ENCODE measurements around the gene ZFP36. TPM values are rescaled to one million over a fixed set of nuclear protein-coding genes. Genes with fewer than 3 reads are reported as not detected.

ZFP36 gene
- total and polyA plus RNA-seq, 2 donors (not counting 1 experiment from before 2014, with no cell fraction given), result 5.6 to 11.4 TPM

DNA sequence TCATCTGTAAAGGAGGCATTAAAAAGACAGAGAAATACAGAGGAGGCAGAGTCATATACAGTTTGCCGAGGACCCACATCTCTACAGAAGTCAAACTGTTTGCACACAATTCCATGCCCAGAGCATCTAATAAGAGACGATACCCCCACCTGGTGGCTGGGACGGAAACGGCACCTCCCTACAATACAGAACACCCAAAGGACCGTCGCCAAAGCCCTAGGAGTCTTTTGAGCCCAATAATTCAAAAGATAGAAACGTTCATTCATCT, 5.1 kb downstream of the ZFP36 start:
- H2AFZ ChIP-seq (ENCODE audit: low read length), result no peak overlapping the region
- H3K9ac ChIP-seq (ENCODE audit: insufficient read depth, low read length), result no peak overlapping the region
- no peaks in the 10 kb centered on the region for H3K9me3 ChIP-seq (ENCODE audit: control insufficient read depth, insufficient read depth, low read depth, low read length)
- TF ChIP-seq, protein P1, sequence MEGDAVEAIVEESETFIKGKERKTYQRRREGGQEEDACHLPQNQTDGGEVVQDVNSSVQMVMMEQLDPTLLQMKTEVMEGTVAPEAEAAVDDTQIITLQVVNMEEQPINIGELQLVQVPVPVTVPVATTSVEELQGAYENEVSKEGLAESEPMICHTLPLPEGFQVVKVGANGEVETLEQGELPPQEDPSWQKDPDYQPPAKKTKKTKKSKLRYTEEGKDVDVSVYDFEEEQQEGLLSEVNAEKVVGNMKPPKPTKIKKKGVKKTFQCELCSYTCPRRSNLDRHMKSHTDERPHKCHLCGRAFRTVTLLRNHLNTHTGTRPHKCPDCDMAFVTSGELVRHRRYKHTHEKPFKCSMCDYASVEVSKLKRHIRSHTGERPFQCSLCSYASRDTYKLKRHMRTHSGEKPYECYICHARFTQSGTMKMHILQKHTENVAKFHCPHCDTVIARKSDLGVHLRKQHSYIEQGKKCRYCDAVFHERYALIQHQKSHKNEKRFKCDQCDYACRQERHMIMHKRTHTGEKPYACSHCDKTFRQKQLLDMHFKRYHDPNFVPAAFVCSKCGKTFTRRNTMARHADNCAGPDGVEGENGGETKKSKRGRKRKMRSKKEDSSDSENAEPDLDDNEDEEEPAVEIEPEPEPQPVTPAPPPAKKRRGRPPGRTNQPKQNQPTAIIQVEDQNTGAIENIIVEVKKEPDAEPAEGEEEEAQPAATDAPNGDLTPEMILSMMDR (conservative IDR thresholded peaks at IDR 0.05 in 1 of 2, IDR thresholded peaks at IDR 0.05 in 1 of 2; ENCODE audit: low read depth in 1 of 2, low read length in 2 of 2), result peak; percentile 85 to 91
- TF ChIP-seq EZH2 (IDR thresholded peaks at IDR 0.05; ENCODE audit: low read length, missing control alignments), result no peak
- H3K4me2 ChIP-seq (ENCODE audit: extremely low read depth, insufficient read depth, low read length), result peak overlapping the region; percentile 70
- H3K27ac ChIP-seq (ENCODE audit: insufficient read depth, low read length), result peak overlapping the region; percentile 97
- H3K27me3 ChIP-seq (ENCODE audit: control insufficient read depth, insufficient read depth, low read length), result no peaks in the 10 kb centered on the region
- peaks cover 48% of the 10 kb centered on the region for H3K79me2 ChIP-seq (ENCODE audit: control insufficient read depth, insufficient read depth, low read length)
- H4K20me1 ChIP-seq (ENCODE audit: control insufficient read depth, extremely low read depth, insufficient read depth, low read length), result peaks cover 6% of the 10 kb centered on the region
- peaks cover 15% of the 10 kb centered on the region for H3K4me1 ChIP-seq (ENCODE audit: control insufficient read depth, extremely low read depth, insufficient read depth, low read length)
- H3K4me3 ChIP-seq (replicated peaks in 1 of 4; ENCODE audit: control extremely low read depth in 1 of 4, insufficient read depth in 1 of 4, low read depth in 3 of 4, low read length in 4 of 4), result peak overlapping the region in 2 of 4 experiments; percentile 47 to 98
- H3K36me3 ChIP-seq (ENCODE audit: control insufficient read depth, insufficient read depth, low read length), result peaks cover 18% of the 10 kb centered on the region
- DNase-seq (ENCODE audit: low read depth in 2 of 2), result peak; percentile 82 to 96

GRCh38 chr19:39412100-39412866, 5.6 kb downstream of the ZFP36 start, which contains the start of gene PLEKHG2:
PLEKHG2 (plus strand) TSS chr19:39412669; CDS start chr19:39414087, 1,418 bp downstream.
- H3K4me3 ChIP-seq (replicated peaks in 1 of 4; ENCODE audit: control extremely low read depth in 1 of 4, insufficient read depth in 1 of 4, low read depth in 3 of 4, low read length in 4 of 4), result peak within 1 kb of the TSS; percentile 81 to 98 (median 86)
- peak within 1 kb of the TSS; percentile 74 for H3K9ac ChIP-seq (ENCODE audit: insufficient read depth, low read length)
- H3K4me2 ChIP-seq (ENCODE audit: extremely low read depth, insufficient read depth, low read length), result peak within 1 kb of the TSS; percentile 86
- peaks cover 19% of the 10 kb centered on the region for H3K36me3 ChIP-seq (ENCODE audit: control insufficient read depth, insufficient read depth, low read length)
- TF ChIP-seq, protein P1 (conservative IDR thresholded peaks at IDR 0.05 in 1 of 2, IDR thresholded peaks at IDR 0.05 in 1 of 2; ENCODE audit: low read depth in 1 of 2, low read length in 2 of 2), result peak; percentile 66 to 67
- TF ChIP-seq EZH2 (IDR thresholded peaks at IDR 0.05; ENCODE audit: low read length, missing control alignments), result no peak
- peaks cover 15% of the 10 kb centered on the region for H3K4me1 ChIP-seq (ENCODE audit: control insufficient read depth, extremely low read depth, insufficient read depth, low read length)
- no peaks in the 10 kb centered on the region for H3K9me3 ChIP-seq (ENCODE audit: control insufficient read depth, insufficient read depth, low read depth, low read length)
- peak; percentile 99 to 100 for DNase-seq (ENCODE audit: low read depth in 2 of 2)
- H3K79me2 ChIP-seq (ENCODE audit: control insufficient read depth, insufficient read depth, low read length), result peaks cover 43% of the 10 kb centered on the region
- no peaks in the 10 kb centered on the region for H3K27me3 ChIP-seq (ENCODE audit: control insufficient read depth, insufficient read depth, low read length)
- H3K27ac ChIP-seq (ENCODE audit: insufficient read depth, low read length), result peak within 1 kb of the TSS; percentile 97
- H4K20me1 ChIP-seq (ENCODE audit: control insufficient read depth, extremely low read depth, insufficient read depth, low read length), result peaks cover 6% of the 10 kb centered on the region
- H2AFZ ChIP-seq (ENCODE audit: low read length), result no peak within 1 kb of the TSS

- H4K20me1 ChIP-seq (ENCODE audit: control insufficient read depth, extremely low read depth, insufficient read depth, low read length), result peaks cover 5% of the 10 kb centered on the region
- no peaks in the 10 kb centered on the region for H3K27me3 ChIP-seq (ENCODE audit: control insufficient read depth, insufficient read depth, low read length)
- H3K9ac ChIP-seq (ENCODE audit: insufficient read depth, low read length), result peak overlapping the region; percentile 74
- peak overlapping the region; percentile 73 for H3K4me2 ChIP-seq (ENCODE audit: extremely low read depth, insufficient read depth, low read length)
- H3K4me3 ChIP-seq (replicated peaks in 1 of 4; ENCODE audit: control extremely low read depth in 1 of 4, insufficient read depth in 1 of 4, low read depth in 3 of 4, low read length in 4 of 4), result peak overlapping the region; percentile 81 to 98 (median 86)
- no peaks in the 10 kb centered on the region for H3K9me3 ChIP-seq (ENCODE audit: control insufficient read depth, insufficient read depth, low read depth, low read length)
- peaks cover 15% of the 10 kb centered on the region for H3K4me1 ChIP-seq (ENCODE audit: control insufficient read depth, extremely low read depth, insufficient read depth, low read length)
- peaks cover 18% of the 10 kb centered on the region for H3K36me3 ChIP-seq (ENCODE audit: control insufficient read depth, insufficient read depth, low read length)
- no peak for DNase-seq (ENCODE audit: low read depth in 2 of 2)
- no peak overlapping the region for H2AFZ ChIP-seq (ENCODE audit: low read length)
- H3K79me2 ChIP-seq (ENCODE audit: control insufficient read depth, insufficient read depth, low read length), result peaks cover 37% of the 10 kb centered on the region
- TF ChIP-seq, protein P1 (conservative IDR thresholded peaks at IDR 0.05 in 1 of 2, IDR thresholded peaks at IDR 0.05 in 1 of 2; ENCODE audit: low read depth in 1 of 2, low read length in 2 of 2), result peak in 1 of 2 donors; percentile 30
- no peak for TF ChIP-seq EZH2 (IDR thresholded peaks at IDR 0.05; ENCODE audit: low read length, missing control alignments)
- peak overlapping the region; percentile 91 for H3K27ac ChIP-seq (ENCODE audit: insufficient read depth, low read length)
These were observed 6.2 kb downstream of the ZFP36 start for GRCh38 chr19:39412867-39413271.

All from fibroblast of lung (primary cell).